RWPE1 (cell line): ENCODE results near the gene MLLT6.

Experiments
- CTCF ChIA-PET: fragments of 350-600 bp; sonication (Branson Sonifier 250); formaldehyde crosslinking; extraction: SDS; loops from one replicate; lab custom pipeline; 2021; lab: Yijun Ruan, JAX
- POLR2A ChIA-PET: fragments of 400-600 bp; formaldehyde crosslinking; extraction: SDS; loops from one replicate; lab custom pipeline; 2020; ENCODE audit warnings: antibody characterized with exemption; ENCODE audit not compliant: low non-redundant PET; lab: Yijun Ruan, JAX
- DNase-seq: peaks from one replicate; pipeline ENCODE4 v3.0.0; 2012; ENCODE audit warnings: low spot score
- H3K27ac ChIP-seq: fragments of 450-650 bp; 2 replicates; pipeline ENCODE4 v1.5.1; 2017
- TF ChIP-seq, protein P1 (sequence below): fragments of 450-650 bp; conservative IDR thresholded peaks from 2 replicates; pipeline ENCODE4 v1.5.1; 2017; ENCODE audit warnings: low read depth, mild to moderate bottlenecking

MLLT6 gene

DNA sequence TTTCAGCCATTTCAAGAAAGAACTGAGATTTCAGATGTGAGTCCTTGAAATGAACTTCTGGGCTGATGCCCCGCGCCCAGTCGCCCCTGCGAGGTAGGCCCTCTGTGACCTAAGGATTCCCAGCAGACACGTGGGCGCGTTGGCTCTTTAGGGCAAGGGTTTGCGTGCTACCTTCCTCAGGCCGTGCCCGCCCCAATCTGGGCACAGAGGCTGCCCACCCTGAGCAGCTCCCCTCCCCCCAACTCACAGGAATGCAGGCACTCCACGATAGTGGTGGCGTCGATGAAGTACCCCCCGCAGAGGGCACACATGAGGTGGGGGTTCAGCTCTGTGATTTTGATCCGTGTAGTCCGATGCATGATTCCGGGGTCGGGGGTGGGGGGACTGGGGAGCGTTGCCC is 35.0 kb downstream of the MLLT6 start:
- no peak for DNase-seq
- TF ChIP-seq, protein P1, sequence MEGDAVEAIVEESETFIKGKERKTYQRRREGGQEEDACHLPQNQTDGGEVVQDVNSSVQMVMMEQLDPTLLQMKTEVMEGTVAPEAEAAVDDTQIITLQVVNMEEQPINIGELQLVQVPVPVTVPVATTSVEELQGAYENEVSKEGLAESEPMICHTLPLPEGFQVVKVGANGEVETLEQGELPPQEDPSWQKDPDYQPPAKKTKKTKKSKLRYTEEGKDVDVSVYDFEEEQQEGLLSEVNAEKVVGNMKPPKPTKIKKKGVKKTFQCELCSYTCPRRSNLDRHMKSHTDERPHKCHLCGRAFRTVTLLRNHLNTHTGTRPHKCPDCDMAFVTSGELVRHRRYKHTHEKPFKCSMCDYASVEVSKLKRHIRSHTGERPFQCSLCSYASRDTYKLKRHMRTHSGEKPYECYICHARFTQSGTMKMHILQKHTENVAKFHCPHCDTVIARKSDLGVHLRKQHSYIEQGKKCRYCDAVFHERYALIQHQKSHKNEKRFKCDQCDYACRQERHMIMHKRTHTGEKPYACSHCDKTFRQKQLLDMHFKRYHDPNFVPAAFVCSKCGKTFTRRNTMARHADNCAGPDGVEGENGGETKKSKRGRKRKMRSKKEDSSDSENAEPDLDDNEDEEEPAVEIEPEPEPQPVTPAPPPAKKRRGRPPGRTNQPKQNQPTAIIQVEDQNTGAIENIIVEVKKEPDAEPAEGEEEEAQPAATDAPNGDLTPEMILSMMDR = no peak
- H3K27ac ChIP-seq = peak overlapping the region; percentile 94
- POLR2A ChIA-PET = no interaction called here
- CTCF ChIA-PET = no interaction called here

DNA sequence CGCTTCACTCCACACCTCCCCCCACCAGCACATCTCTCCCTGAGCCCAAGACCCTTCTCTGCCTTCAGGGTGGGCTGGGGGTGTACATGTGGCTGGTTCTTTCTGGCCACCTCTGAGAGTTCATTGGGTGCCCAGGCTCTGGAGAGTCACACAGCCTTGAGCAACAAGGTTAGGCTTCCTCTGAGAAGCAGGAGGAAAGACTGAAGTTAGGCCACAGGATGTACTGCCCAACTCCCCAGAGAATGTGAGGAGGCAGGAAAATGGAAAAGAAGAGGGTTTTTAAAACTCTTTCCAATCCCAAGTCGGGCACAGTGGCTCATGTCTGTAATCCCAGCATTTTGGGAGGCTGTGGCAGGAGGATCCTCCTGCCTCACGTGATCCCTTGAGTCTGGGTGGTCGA is 35.7 kb downstream of the MLLT6 start:
- no peak for DNase-seq
- CTCF ChIA-PET = interaction anchor here (0.7 kb wide), 1 partner anchor 345 kb away, joined by 4 read pairs; no protein-coding TSS in a partner anchor
- POLR2A ChIA-PET = no interaction called here
- peak overlapping the region; percentile 94 for H3K27ac ChIP-seq
- TF ChIP-seq, protein P1 = no peak

DNA sequence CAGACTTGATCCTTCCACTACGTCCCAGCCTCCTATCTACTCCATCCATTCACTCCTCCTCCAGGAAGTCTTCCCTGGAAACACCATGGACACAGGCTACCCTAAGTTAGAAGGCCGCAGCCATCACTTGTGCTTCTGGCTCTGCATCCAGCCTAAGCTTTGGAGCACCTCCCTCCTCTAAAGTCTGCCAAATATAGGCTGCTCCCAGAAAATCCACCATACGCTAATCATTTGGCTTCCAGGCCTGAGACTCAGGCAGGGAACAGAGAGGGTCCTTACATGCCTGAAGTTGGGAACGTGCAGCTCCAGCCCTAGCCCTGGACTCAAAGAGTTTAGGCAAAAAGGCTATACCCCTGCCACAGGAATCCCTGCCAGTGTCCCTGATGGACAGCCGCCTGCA is 36.4 kb downstream of the MLLT6 start:
- ChIA-PET POLR2A (no interaction called here), CTCF (interaction anchor here (0.6 kb wide), 1 partner anchor 24 kb away, joined by 4 read pairs; no protein-coding TSS in a partner anchor)
- no peak for DNase-seq
- TF ChIP-seq, protein P1 = no peak
- peak overlapping the region; percentile 94 for H3K27ac ChIP-seq

DNA sequence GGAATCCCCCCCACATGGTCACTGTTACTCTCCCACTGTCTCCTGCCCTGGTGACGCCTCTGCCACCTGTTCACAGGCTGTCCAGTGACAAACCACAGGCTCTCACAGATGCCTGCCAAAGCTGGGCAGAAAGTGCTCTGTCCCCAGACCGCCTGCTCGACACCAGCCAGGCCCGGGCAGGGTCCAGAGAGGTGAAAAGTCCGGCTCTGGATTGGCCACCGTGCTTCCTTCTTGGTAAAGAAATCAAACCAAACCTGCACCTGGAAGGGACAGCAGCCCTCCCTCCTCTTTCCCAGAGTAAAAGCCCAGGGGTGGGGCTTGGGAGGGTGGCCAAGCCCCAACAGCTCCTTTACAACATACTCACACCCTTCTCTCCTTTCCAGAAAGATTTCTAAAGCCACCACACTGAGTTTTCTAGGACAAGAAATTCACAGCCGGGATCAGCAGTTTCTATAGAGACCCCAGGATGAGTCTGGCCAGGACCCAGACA is 36.9 kb downstream of the MLLT6 start:
- DNase-seq = no peak
- CTCF ChIA-PET = no interaction called here
- H3K27ac ChIP-seq = peak overlapping the region; percentile 94
- TF ChIP-seq, protein P1 = no peak
- POLR2A ChIA-PET = no interaction called here

DNA sequence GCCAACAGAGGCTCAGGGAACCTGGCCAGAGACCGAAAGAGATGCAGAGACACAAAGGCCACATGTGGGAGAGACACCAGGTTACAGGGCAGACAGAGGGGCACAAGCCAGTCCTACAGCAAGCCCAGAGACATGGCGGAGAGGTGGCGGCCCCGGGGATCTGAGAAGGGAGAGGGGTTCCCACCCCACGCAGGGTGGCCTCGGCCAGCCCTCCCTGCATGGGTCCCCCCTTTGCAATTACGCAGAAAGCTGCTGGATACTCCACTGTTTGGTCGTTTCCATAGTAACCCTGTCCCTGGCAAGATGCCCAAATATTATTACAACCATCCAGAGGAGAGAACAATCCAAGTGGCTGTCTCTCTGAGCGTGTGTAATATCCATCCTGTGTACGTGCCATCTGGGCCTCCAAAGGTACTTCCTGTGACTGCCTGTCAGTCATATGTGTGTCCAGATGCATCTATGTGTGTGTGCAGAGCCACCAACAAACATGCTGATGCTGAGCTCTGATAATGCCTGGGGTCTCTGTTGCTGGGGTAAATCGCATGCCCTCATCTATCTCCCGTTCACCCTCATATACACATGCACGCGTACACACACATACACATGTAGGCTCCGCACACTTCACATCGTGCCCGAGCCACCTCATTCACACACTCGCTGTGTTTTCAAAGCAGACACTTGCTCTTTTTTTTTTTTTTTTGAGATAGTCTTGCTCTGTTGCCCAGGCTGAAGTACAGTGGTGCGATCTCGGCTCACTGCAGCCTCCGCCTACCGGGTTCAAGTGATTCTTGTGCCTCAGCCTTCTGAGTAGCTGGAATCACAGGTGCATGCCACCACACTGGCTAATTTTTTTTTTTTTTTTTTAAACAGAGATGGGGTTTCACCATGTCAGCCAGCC is 37.6 kb downstream of the MLLT6 start:
- peak overlapping the region; percentile 94 for H3K27ac ChIP-seq
- ChIA-PET POLR2A (no interaction called here), CTCF (interaction anchor here (1.4 kb wide), 1 partner anchor 12 kb away, joined by 4 read pairs; no protein-coding TSS in a partner anchor)

DNA sequence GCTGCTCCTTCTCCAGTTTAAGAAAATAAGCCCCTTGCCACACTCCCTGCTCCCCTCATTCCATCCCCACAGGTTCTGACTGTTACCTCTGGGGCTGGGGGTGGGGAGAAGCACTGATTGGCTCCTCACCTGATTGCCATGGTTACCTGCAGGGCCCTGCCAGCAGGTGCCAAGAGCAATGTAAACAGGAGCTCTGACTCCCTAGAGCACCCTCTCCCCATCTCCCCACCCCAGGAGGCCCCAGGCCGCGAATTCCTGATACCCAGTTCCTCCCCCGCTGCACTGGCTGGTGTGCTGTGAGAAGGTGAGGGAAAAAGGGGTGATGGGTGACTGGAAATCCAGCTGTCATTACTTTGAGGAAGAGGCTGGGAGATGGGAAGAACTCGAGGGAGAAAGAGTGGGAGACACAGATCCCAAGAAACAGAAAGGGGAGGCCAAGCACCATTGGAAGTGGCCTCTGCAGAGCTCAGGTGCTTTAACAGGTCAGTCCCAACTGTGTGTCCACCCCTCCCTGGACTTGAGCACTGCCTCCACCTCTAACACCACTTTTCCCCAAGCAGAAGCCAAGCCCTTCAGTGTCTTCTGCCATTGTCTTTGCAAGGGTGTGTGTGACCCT is 38.6 kb downstream of the MLLT6 start:
- TF ChIP-seq, protein P1 = no peak
- CTCF ChIA-PET = interaction anchor here (1.1 to 1.4 kb wide), 2 partner anchors 9 to 13 kb away, joined by 4 read pairs; no protein-coding TSS in a partner anchor
- DNase-seq = no peak
- POLR2A ChIA-PET = no interaction called here
- H3K27ac ChIP-seq = peak overlapping the region; percentile 94

More for the DNA sequence above, 37.6 kb downstream of the MLLT6 start:
- TF ChIP-seq, protein P1 = no peak
- no peak for DNase-seq
